ENCODE results near the gene ZPR1. TPM values are rescaled to one million over a fixed set of nuclear protein-coding genes. Genes with fewer than 3 reads are reported as not detected.

Gene ZPR1
- total and polyA plus RNA-seq, 7 donors: 40.1 to 98.6 (median 57.0) TPM

- intact Hi-C loops (cut with DNase I): no loop called here
- WGBS, 3 donors: 49 to 68% (median 64%) methylated on average over 5 of the region's 5 CpGs
- peaks cover 11% of the 10 kb centered on the region for H3K4me1 ChIP-seq
- DNase-seq: no peak
- no peak overlapping the region for H3K27ac ChIP-seq
- TF ChIP-seq CTCF (IDR thresholded peaks at IDR 0.05): no peak
- no peak overlapping the region for H3K4me3 ChIP-seq
- H3K9me3 ChIP-seq: no peaks in the 10 kb centered on the region
- ATAC-seq: peak; percentile 64 to 79 (median 72)
- no peaks in the 10 kb centered on the region for H3K36me3 ChIP-seq (ENCODE audit: insufficient read depth in 1 of 2, low read depth in 1 of 2)
- H3K27me3 ChIP-seq (ENCODE audit: insufficient read depth in 3 of 3, low read length in 2 of 3): no peaks in the 10 kb centered on the region
Observed at GRCh38 chr11:116813781-116814471, 26.1 kb upstream of the ZPR1 start.

- Histone ChIP-seq H3K36me3 (ENCODE audit: insufficient read depth in 1 of 2, low read depth in 1 of 2) (no peaks in the 10 kb centered on the region), H3K4me1 (peaks cover 11% of the 10 kb centered on the region), H3K27me3 (ENCODE audit: insufficient read depth in 3 of 3, low read length in 2 of 3) (no peaks in the 10 kb centered on the region), H3K27ac (no peak overlapping the region), H3K9me3 (no peaks in the 10 kb centered on the region), H3K4me3 (no peak overlapping the region)
- intact Hi-C loops (cut with DNase I): no loop called here
- DNase-seq (no peak), ATAC-seq (no peak)
- no peak for TF ChIP-seq CTCF (IDR thresholded peaks at IDR 0.05)
- 93 to 100% (median 95%) methylated on average over 1 of the region's 1 CpG for WGBS, 3 donors
Observed at GRCh38 chr11:116813170-116813569, 25.3 kb upstream of the ZPR1 start.

- H3K4me3 ChIP-seq: no peak overlapping the region
- no peak overlapping the region for H3K27ac ChIP-seq
- ATAC-seq (no peak), DNase-seq (no peak)
- peaks cover 11% of the 10 kb centered on the region for H3K4me1 ChIP-seq
- H3K9me3 ChIP-seq: no peaks in the 10 kb centered on the region
- WGBS, 3 donors: 87 to 97% (median 96%) methylated on average over 4 of the region's 4 CpGs
- H3K27me3 ChIP-seq (ENCODE audit: insufficient read depth in 3 of 3, low read length in 2 of 3): no peaks in the 10 kb centered on the region
- TF ChIP-seq CTCF (IDR thresholded peaks at IDR 0.05): no peak
- H3K36me3 ChIP-seq (ENCODE audit: insufficient read depth in 1 of 2, low read depth in 1 of 2): no peaks in the 10 kb centered on the region
- intact Hi-C loops (cut with DNase I): no loop called here
Observed at GRCh38 chr11:116812109-116812508, 24.3 kb upstream of the ZPR1 start.

- DNase-seq: no peak
- ATAC-seq: no peak
- intact Hi-C loops (cut with DNase I): no loop called here
- H3K36me3 ChIP-seq (ENCODE audit: insufficient read depth in 1 of 2, low read depth in 1 of 2): no peaks in the 10 kb centered on the region
- H3K27me3 ChIP-seq (ENCODE audit: insufficient read depth in 3 of 3, low read length in 2 of 3): no peaks in the 10 kb centered on the region
- peaks cover 11% of the 10 kb centered on the region for H3K4me1 ChIP-seq
- no peak for TF ChIP-seq CTCF (IDR thresholded peaks at IDR 0.05)
- WGBS, 3 donors: 85 to 89% (median 86%) methylated on average over 3 of the region's 3 CpGs
- H3K9me3 ChIP-seq: no peaks in the 10 kb centered on the region
- H3K27ac ChIP-seq: no peak overlapping the region
- no peak overlapping the region for H3K4me3 ChIP-seq
Observed at GRCh38 chr11:116811194-116811593, 23.4 kb upstream of the ZPR1 start.

All from psoas muscle (tissue), 8 donors.